Endodermal cell (in vitro differentiated cells): ENCODE results near the gene POU5F1. TPM values are rescaled to one million over a fixed set of nuclear protein-coding genes. Genes with fewer than 3 reads are reported as not detected.
A peak's percentile ranks its signal among the peaks of the same experiment; 100 is the strongest.
"Not testable (repeated sequence)": the region's sequence is repeated elsewhere in the genome, so short reads cannot be mapped to it uniquely, and the experiment has no call there.

Source experiments
- DNase-seq: peaks from one replicate; pipeline ENCODE4 v3.0.0-alpha.2; 2017
- H3K27ac ChIP-seq: 2 replicates; pipeline ENCODE4 v1.5.1; 2013; ENCODE audit warnings: mild to moderate bottlenecking, low read depth, low read length, moderate library complexity
- H3K27me3 ChIP-seq: 2 replicates; pipeline ENCODE4 v1.6.1; 2013; ENCODE audit warnings: mild to moderate bottlenecking, low read length, moderate library complexity; ENCODE audit not compliant: insufficient read depth, control insufficient read depth, poor library complexity, severe bottlenecking
- H3K36me3 ChIP-seq: 2 replicates; pipeline ENCODE4 v1.7.0; 2013; ENCODE audit warnings: mild to moderate bottlenecking, low read length, moderate library complexity; ENCODE audit not compliant: control insufficient read depth, insufficient read depth
- H3K4me1 ChIP-seq: one replicate; pipeline ENCODE4 v1.7.0; 2013; ENCODE audit warnings: low read length; ENCODE audit not compliant: control insufficient read depth, insufficient read depth
- H3K4me3 ChIP-seq: 2 replicates; pipeline ENCODE4 v1.5.1; 2013; ENCODE audit warnings: mild to moderate bottlenecking, low read length, moderate library complexity
- H3K9ac ChIP-seq: 2 replicates; pipeline ENCODE4 v1.6.1; 2013; ENCODE audit warnings: mild to moderate bottlenecking, low read length, moderate library complexity; ENCODE audit not compliant: poor library complexity, severe bottlenecking; ENCODE audit errors: extremely low read depth
- H3K9me3 ChIP-seq: 2 replicates; pipeline ENCODE4 v1.6.1; 2013; ENCODE audit warnings: mild to moderate bottlenecking, low read length, moderate library complexity; ENCODE audit not compliant: control insufficient read depth
- H3K27ac Mint-ChIP-seq: 2 replicates; pipeline ENCODE4 v1.8.0; 2020; ENCODE audit warnings: mixed read lengths
- H3K27me3 Mint-ChIP-seq: 2 replicates; pipeline ENCODE4 v1.8.0; 2021; ENCODE audit warnings: mild to moderate bottlenecking, mixed read lengths; ENCODE audit not compliant: insufficient read depth
- H3K36me3 Mint-ChIP-seq: 2 replicates; pipeline ENCODE4 v1.8.0; 2020; ENCODE audit warnings: low read depth, mixed read lengths
- H3K4me1 Mint-ChIP-seq: 2 replicates; pipeline ENCODE4 v1.8.0; 2020; ENCODE audit warnings: mixed read lengths
- H3K4me3 Mint-ChIP-seq: 2 replicates; pipeline ENCODE4 v1.8.0; 2020; ENCODE audit warnings: mild to moderate bottlenecking, moderate library complexity, mixed read lengths
- H3K9me3 Mint-ChIP-seq: 2 replicates; pipeline ENCODE4 v1.8.0; 2020; ENCODE audit warnings: mild to moderate bottlenecking, mixed read lengths
- WGBS, 2 experiments: methylation state at CpG; one replicate each; pipeline versions ENCODE4 v1.1.5 to v1.1.7; 2013; ENCODE audit warnings: missing lambda C conversion rate in 2 of 2, mixed read lengths in 1 of 2; ENCODE audit not compliant: insufficient coverage in 1 of 2, insufficient read length in 1 of 2; 5-methylcytosine and 5-hydroxymethylcytosine counted together
- total RNA-seq, 2 donors: library from RNA; stranded (reverse); fragmentation: NEBNext Ultra II Directional in 1 of 2; extraction: Animal tissue kit (Norgen Biotek cat#: 25700) in 1 of 2; gene quantifications; 2 replicates in 1 of 2; 3 replicates in 1 of 2; pipeline ENCODE4 v1.2.1, GENCODE V29; 2021
- TF ChIP-seq, protein P1 (sequence below): fragments of 200-600 bp; sonication (generic); conservative IDR thresholded peaks from 2 replicates; pipeline ENCODE4 v1.5.0; 2021; ENCODE audit warnings: antibody characterized with exemption, mild to moderate bottlenecking

POU5F1 gene
- total RNA-seq, 2 donors from 2014 or later = 106 to 687 TPM

GRCh38 chr6:31170987-31171671, 647 bp upstream of the POU5F1 start:
- Mint-ChIP-seq H3K4me1 (peaks cover 44% of the 10 kb centered on the region), H3K4me3 (peak overlapping the region; percentile 67), H3K27ac (peak overlapping the region; percentile 86), H3K9me3 (no peaks in the 10 kb centered on the region), H3K36me3 (peaks cover 3% of the 10 kb centered on the region), H3K27me3 (peaks cover 6% of the 10 kb centered on the region)
- no peaks in the 10 kb centered on the region for H3K9me3 ChIP-seq
- H3K9ac ChIP-seq = no peak overlapping the region
- no peak overlapping the region for H3K4me3 ChIP-seq
- H3K4me1 ChIP-seq = peaks cover 19% of the 10 kb centered on the region
- H3K36me3 ChIP-seq = no peaks in the 10 kb centered on the region
- 82 to 95% methylated on average over 4 to 10 of the region's 10 CpGs for WGBS, 2 experiments
- DNase-seq = peak; percentile 78
- TF ChIP-seq, protein P1, sequence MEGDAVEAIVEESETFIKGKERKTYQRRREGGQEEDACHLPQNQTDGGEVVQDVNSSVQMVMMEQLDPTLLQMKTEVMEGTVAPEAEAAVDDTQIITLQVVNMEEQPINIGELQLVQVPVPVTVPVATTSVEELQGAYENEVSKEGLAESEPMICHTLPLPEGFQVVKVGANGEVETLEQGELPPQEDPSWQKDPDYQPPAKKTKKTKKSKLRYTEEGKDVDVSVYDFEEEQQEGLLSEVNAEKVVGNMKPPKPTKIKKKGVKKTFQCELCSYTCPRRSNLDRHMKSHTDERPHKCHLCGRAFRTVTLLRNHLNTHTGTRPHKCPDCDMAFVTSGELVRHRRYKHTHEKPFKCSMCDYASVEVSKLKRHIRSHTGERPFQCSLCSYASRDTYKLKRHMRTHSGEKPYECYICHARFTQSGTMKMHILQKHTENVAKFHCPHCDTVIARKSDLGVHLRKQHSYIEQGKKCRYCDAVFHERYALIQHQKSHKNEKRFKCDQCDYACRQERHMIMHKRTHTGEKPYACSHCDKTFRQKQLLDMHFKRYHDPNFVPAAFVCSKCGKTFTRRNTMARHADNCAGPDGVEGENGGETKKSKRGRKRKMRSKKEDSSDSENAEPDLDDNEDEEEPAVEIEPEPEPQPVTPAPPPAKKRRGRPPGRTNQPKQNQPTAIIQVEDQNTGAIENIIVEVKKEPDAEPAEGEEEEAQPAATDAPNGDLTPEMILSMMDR = no peak
- no peak overlapping the region for H3K27ac ChIP-seq
- no peaks in the 10 kb centered on the region for H3K27me3 ChIP-seq

DNA sequence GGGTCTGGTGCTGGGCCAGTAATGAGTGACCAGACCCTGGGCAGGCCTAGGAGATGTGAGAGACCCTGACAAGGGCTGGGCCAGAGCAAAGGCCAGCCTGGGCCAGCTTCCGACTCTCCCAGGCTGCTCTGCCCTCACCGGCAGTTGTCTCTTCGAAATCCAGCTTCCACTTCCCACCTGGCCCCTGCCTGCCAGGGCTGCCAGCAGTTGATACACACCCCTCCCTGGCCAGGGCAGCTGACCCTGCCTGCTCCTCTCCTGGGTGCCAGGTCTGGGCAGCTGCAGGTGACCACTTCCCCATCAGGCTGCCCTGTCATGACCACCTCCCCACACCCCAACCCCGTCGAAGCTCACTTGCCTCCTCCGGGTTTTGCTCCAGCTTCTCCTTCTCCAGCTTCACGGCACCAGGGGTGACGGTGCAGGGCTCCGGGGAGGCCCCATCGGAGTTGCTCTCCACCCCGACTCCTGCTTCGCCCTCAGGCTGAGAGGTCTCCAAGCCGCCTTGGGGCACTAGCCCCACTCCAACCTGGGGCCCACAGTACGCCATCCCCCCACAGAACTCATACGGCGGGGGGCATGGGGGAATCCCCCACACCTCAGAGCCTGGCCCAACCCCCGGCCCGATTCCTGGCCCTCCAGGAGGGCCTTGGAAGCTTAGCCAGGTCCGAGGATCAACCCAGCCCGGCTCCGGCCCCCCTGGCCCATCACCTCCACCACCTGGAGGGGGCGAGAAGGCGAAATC, 453 bp downstream of the POU5F1 start:
- H3K36me3 ChIP-seq, H3K27ac ChIP-seq, H3K9me3 ChIP-seq, H3K9ac ChIP-seq, H3K27me3 Mint-ChIP-seq, H3K27me3 ChIP-seq, H3K9me3 Mint-ChIP-seq, H3K4me3 ChIP-seq: not testable (repeated sequence)
- DNase-seq = peak; percentile 63
- H3K27ac Mint-ChIP-seq = peak overlapping the region; percentile 11
- peaks cover 44% of the 10 kb centered on the region for H3K4me1 Mint-ChIP-seq
- peak overlapping the region; percentile 67 for H3K4me3 Mint-ChIP-seq
- peaks cover 12% of the 10 kb centered on the region for H3K36me3 Mint-ChIP-seq
- 27 to 38% methylated on average over 8 to 23 of the region's 23 CpGs for WGBS, 2 experiments
- H3K4me1 ChIP-seq = peaks cover 19% of the 10 kb centered on the region

GRCh38 chr6:31169123-31169857, 1.2 kb downstream of the POU5F1 start:
- H3K4me1 Mint-ChIP-seq = peaks cover 44% of the 10 kb centered on the region
- H3K27ac ChIP-seq = no peak overlapping the region
- H3K4me1 ChIP-seq = peaks cover 19% of the 10 kb centered on the region
- DNase-seq = peak; percentile 55
- peaks cover 15% of the 10 kb centered on the region for H3K36me3 Mint-ChIP-seq
- H3K4me3 Mint-ChIP-seq = peak overlapping the region; percentile 67
- H3K36me3 ChIP-seq = no peaks in the 10 kb centered on the region
- peak overlapping the region; percentile 11 for H3K27ac Mint-ChIP-seq
- WGBS, 2 experiments = 18 to 19% methylated on average over 7 to 10 of the region's 10 CpGs
- TF ChIP-seq, protein P1 = no peak
- no peak overlapping the region for H3K9ac ChIP-seq
- no peaks in the 10 kb centered on the region for H3K27me3 ChIP-seq
- peaks cover 8% of the 10 kb centered on the region for H3K27me3 Mint-ChIP-seq
- no peaks in the 10 kb centered on the region for H3K9me3 ChIP-seq
- no peaks in the 10 kb centered on the region for H3K9me3 Mint-ChIP-seq
- H3K4me3 ChIP-seq = no peak overlapping the region
